Raji (cell line): ENCODE measurements around the gene MRGPRX1.

Experiments
- POLR2A ChIP-seq: IDR thresholded peaks from 2 replicates; pipeline ENCODE4 v1.6.1; 2011; ENCODE audit warnings: low read depth, low read length, control low read depth; ENCODE audit not compliant: insufficient read depth

Gene MRGPRX1

DNA sequence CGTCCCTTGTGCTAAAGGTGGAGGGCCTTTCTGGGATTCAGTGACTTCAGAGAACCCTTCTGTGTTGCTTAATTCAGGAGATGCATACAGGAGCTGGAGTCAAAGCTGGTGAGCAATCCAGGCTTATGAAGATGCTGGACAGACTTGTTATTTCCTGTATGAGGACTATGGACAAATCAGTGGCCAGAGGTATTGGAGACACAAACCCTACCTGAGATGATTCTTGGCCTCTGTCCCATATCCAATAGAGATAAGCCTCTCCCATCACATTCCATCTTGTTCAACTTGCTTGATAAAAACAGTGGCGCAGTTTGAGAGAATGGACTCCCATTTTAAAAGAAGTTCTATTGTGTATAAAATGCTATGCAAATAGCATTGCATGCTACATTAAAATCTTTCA lies at the start of gene MRGPRX1:
Gene MRGPRX1 (minus strand): TSS at position 101 of the 400 bp plus-strand sequence. CDS start 4,630 bp downstream, outside the sequence.
- no peak for TF ChIP-seq POLR2A

DNA sequence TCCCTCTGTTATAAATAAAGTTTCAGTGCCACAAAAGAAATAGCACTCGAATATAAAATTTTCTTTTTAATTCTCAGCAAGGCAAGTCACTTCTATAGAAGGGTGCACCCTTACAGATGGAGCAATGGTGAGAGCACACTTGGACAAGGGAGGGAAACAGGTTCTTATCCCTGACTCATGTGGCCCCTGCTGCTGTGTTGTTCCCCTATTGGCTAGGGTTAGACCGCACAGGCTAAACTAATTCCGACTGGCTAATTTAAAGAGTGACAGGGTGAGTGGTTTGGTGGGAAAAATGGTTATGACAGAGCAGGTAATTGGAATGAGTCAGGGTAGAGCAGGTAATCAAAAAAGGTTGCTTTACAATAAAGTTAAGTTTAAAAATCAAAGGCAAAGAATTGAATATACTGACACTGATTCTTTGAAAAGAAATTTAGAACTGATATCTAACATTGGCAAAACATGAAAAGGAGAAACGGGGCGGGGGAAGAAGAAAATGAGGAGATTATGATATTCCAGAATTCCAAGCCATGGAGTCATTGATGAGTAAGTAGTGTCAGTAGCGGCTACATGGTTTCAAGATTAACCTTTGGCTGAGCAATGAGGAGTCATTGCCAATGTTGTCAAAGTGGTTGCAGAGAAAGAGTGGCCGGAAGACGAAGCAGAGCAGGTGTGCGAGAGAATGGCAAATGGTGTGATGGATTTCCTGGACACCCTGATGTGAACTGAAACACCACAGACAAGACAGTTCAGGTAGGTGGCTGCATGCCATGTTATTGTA lies 48.4 kb upstream of the MRGPRX1 start:
- no peak for TF ChIP-seq POLR2A

- no peak for TF ChIP-seq POLR2A
These were observed 47.5 kb upstream of the MRGPRX1 start for GRCh38 chr11:18986744-18987143.

GRCh38 chr11:18981897-18982296 lies 42.7 kb upstream of the MRGPRX1 start:
- no peak for TF ChIP-seq POLR2A

- TF ChIP-seq POLR2A = no peak
These were observed 35.0 kb upstream of the MRGPRX1 start for GRCh38 chr11:18974192-18974591.

DNA sequence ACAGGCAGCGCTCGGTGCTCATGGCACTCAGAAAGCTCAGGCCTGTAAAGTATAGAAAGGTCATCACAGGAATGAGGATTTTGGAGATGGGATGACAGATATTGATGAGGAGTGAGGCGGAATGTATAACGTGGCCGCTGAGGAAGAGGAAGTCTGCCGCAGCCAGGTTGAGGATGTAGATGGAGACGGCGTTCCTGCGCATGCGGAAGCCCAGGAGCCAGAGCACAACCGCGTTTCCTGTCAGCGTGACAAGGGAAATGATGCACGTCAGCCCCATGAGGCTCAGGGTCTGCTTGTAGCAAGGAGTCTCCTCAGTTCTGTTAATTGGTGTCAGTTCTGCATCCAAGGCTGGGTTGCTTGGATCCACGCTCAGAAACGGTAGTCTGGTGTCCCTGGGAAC lies 33.1 kb upstream of the MRGPRX1 start:
- TF ChIP-seq POLR2A = no peak

GRCh38 chr11:18969720-18970119 lies 30.5 kb upstream of the MRGPRX1 start:
- TF ChIP-seq POLR2A = no peak

DNA sequence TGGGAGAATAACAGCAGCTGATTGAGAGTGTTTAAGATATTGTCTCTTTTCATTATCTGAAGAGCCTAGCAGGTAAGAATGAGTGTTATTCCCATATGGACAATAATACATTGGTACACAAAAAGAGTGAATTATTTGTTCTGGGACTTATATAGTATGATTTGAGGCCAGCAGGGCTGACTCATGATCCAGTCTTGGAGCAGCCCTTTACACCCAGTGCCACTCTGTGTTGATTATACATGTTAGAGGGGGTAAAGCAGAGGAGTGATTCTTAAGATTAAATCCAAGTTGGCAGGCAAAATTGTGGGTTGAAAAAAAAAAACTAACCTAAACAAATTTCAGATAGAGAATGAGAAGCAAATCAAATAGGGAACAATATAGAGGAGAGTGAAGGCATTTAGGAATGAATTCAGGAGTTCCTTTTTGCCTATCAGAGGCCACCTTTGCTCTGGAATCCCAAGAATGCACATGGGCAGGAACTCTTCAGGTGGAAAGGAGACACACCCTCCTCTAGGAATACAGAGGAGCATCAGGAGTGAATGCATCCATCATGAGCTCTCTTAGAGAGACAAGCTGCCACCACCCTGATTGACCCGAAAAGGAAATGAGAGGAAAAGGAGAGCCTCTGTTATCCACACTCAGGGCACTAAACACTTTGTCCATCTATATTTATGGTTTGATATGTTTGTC lies 19.2 kb upstream of the MRGPRX1 start:
- no peak for TF ChIP-seq POLR2A

GRCh38 chr11:18956630-18957029 lies 17.4 kb upstream of the MRGPRX1 start:
- no peak for TF ChIP-seq POLR2A

DNA sequence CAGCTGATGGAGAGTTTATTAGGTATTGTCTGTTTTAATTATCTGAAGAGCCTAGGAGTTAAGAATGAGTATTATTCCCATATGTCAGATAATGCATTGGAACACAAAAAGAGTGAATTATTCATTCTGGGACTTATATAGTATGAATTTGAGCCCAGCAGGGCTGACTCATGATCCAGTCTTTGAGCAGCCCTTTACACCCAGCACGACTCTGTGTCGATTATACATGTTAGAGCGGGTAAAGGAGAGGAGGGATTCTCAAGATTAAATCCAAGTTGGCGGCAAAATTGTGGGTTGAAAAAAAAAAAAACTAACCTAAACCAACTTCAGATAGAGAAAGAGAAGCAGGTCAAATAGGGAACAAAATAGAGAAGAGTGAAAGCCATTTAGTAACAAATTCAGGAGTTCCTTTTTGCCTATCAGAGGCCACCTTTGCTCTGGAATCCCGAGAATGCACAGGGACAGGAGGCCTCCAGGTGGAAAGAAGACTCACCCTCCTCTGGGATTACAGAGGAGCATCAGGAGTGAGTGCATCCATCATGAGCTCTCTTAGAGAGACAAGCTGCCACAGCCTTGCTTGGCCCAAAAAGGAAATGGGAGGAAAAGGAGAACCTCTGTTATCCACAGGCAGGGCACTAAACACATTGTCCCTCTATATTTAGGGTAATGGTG lies 3.1 kb downstream of the MRGPRX1 start:
- TF ChIP-seq POLR2A = no peak

DNA sequence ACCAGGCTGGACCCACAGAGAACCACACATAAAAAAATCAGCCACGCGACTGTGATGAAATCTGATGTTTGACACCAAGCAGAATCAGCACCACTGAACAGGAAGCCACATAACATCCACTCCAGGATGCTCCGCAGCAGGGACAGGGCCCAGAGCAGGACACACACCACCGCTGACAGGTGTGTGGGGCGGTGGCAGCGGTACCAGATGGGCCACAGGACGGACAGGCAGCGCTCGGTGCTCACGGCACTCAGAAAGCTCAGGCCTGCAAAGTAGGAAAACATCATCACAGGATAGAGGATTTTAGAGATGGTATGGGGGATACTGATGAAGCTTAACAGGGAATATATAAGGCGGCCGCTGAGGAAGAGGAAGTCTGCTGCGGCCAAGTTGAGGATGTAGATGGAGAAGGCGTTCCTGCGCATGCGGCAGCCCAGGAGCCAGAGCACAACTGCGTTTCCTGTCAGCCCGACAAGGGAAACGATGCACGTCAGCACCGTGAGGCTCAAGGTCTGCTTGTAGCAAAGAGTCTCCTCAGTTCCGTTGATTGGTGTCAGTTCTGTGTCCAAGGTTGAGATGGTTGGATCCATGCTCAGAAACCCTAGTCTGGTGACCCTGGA lies 4.9 kb downstream of the MRGPRX1 start:
- TF ChIP-seq POLR2A = no peak

- no peak for TF ChIP-seq POLR2A
These were observed 11.5 kb downstream of the MRGPRX1 start for GRCh38 chr11:18927550-18928322.

DNA sequence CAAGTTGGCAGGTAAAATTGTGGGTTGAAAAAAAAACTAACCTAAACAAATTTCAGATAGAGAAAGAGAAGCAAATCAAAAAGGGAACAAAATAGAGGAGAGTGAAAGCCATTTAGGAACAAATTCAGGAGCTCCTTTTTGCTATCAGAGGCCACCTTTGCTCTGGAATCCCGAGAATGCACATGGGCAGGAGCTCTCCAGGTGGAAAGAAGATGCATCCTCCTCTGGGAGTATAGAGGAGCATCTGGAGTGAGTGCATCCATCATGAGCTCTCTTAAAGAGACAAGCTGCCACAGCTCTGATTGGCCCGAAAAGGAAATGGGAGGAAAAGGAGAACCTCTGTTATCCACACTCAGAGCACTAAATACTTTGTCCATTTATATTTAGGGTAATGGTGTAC lies 26.3 kb downstream of the MRGPRX1 start:
- no peak for TF ChIP-seq POLR2A

GRCh38 chr11:18907391-18907790 lies 31.8 kb downstream of the MRGPRX1 start:
- TF ChIP-seq POLR2A = no peak

DNA sequence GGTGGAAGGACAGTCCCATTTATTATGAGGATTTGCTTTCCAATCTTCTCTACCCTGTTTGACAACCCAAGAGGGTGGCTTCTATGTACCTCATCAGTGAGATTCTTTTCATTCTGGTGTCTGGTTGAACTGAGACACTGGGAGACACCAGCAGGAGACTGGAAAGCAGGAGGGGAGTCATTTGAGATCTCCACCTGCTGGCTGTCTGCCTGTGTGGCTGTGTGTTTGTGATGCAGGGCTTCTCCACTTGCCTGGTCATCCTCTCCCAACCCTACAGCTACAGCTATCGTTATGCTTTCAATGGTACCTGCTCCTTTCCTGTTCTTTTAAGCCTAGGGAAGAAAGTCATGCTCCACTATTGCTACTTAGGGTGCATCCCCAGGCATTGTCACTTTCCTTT lies 48.6 kb downstream of the MRGPRX1 start:
- TF ChIP-seq POLR2A = no peak
